Measurements from ENCODE around the gene DCANP1. TPM values are rescaled to one million over a fixed set of nuclear protein-coding genes. Genes with fewer than 3 reads are reported as not detected.
A peak's percentile ranks its signal among the peaks of the same experiment; 100 is the strongest.

DCANP1 gene
- total RNA-seq, 1 experiment from 2014 or later: not detected

DNA sequence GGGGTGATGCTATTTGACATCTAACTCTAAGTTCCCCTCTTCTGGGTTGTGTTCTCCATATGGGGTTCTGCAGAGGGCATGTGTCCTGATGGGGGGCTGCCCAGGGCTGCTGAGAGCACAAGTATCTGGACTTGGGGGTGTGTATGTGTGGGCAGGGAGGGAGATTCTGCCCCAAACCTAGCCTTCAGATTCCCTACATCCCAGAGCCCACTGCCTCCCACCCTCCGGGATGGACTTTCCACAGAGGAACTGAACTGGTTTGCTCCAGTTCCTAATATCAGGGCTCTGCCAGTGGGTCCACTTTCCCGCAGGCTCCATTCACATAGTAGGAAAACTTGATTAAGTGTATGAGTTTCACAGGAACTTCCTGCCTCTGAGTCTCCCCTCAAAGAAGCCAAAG lies 21.4 kb upstream of the DCANP1 start:
- no peak for DNase-seq
- peaks cover 68% of the 10 kb centered on the region for H3K27me3 ChIP-seq (ENCODE audit: control insufficient read depth, insufficient read depth, low read length)
- no peaks in the 10 kb centered on the region for H3K36me3 ChIP-seq (replicated peaks; ENCODE audit: control insufficient read depth, insufficient read depth, low read length)
- no peak overlapping the region for H3K4me3 ChIP-seq (ENCODE audit: insufficient read depth, low read depth, low read length)

DNA sequence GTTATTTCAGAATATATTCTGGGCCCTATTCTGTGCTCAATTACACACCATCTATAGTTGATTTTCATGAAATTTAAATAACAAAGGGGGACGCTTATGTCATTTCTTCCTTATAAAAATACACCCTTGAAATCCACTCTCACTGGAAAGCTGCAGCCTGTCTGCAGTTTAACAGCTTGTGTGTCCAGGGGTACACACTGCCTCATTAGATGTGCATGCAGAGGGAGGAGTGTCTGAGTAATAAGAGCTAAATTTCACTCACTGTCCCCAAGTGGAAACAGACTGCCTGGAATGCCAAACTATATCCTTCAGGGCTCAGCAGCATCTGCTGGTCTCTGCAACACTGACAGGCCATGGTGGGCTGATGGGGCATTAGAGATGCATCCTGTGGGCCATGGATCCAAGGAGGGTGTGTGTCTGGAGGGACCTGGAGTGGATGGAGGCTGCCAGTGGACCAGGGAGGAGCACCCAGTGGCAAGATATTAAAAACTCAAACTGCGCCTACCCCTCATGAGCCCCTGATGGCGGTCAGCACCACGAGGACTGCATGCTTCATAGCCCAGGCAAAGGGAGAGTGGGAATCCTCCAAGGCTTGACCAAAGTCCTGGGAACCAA lies 20.8 kb upstream of the DCANP1 start:
- no peak overlapping the region for H3K4me3 ChIP-seq (ENCODE audit: insufficient read depth, low read depth, low read length)
- H3K36me3 ChIP-seq (replicated peaks; ENCODE audit: control insufficient read depth, insufficient read depth, low read length): no peaks in the 10 kb centered on the region
- no peak for DNase-seq
- H3K27me3 ChIP-seq (ENCODE audit: control insufficient read depth, insufficient read depth, low read length): peaks cover 64% of the 10 kb centered on the region

DNA sequence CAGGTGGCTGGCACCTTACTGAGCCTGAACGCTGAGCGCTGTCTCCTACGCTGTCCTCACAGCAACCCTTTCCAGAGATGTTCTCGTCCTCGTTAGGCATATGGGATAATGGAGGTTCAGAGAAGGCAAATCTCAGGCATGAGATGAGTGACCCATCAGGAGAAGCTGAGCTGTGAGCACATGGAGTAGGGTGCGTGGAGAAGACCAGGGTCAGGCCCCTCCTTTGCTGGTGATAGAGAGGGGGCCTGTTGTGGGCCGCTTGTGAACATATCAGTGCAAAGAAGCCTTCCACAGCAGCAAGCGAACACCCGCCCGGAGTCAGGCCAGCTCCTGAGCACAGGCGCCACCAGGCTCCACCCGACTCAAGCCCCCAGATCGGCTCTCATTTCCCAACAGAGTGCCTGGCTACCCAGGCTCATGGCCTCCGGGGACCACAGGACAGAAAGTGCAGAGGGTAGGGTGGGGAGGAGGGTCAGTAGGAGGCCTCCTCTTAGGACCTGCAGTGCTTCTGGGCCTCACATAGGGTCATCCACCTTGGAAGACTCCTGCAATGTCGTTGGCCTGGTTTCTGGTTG lies 20.0 kb upstream of the DCANP1 start:
- peak; percentile 47 for DNase-seq
- Histone ChIP-seq H3K4me3 (ENCODE audit: insufficient read depth, low read depth, low read length) (no peak overlapping the region), H3K36me3 (replicated peaks; ENCODE audit: control insufficient read depth, insufficient read depth, low read length) (no peaks in the 10 kb centered on the region), H3K27me3 (ENCODE audit: control insufficient read depth, insufficient read depth, low read length) (peaks cover 67% of the 10 kb centered on the region)

DNA sequence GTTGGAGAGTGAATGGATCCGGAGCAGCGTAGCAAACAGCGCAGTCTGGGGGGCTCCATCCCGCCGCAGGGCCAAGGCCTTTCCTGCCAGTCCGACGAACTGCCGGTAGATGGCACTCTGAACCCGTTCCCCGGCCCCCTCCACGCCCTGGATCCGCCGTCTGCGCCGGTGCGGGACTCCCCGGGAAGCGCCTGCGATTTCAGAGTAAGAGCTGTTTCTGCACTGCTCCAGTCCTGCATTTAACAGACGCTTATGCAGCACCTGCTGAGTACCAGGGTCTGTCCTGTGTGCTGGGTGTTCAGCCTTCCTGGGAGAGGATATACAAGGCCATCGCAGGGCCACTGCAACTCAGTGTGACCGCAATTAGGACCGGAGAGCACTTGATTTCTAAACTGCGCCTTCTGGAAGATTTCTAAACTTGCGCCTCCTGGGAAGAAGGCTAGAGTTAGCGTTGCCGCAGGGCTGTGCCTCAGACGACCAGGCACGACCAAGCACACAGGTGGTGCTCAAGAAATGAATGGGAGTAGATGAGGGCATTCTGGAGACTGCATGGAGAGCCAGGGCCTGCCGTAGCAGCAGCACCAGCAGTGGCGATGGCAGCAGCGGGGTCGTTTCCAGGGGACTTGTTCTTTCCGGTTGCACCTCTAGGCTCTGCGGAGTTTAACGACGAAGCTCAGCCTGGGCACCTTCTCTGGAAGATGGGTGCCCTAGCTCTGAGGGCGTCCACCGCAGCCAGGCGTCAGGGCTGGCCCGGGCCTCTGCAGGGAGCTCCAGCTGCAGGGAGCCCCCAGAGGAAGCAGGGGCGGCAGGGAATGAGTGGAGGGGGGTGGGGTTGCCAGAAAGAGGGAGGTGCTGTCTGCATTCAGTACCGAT lies 19.3 kb upstream of the DCANP1 start:
- peak overlapping the region; percentile 20 for H3K4me3 ChIP-seq (ENCODE audit: insufficient read depth, low read depth, low read length)
- H3K27me3 ChIP-seq (ENCODE audit: control insufficient read depth, insufficient read depth, low read length): peaks cover 63% of the 10 kb centered on the region
- DNase-seq: peak; percentile 96
- no peaks in the 10 kb centered on the region for H3K36me3 ChIP-seq (replicated peaks; ENCODE audit: control insufficient read depth, insufficient read depth, low read length)

DNA sequence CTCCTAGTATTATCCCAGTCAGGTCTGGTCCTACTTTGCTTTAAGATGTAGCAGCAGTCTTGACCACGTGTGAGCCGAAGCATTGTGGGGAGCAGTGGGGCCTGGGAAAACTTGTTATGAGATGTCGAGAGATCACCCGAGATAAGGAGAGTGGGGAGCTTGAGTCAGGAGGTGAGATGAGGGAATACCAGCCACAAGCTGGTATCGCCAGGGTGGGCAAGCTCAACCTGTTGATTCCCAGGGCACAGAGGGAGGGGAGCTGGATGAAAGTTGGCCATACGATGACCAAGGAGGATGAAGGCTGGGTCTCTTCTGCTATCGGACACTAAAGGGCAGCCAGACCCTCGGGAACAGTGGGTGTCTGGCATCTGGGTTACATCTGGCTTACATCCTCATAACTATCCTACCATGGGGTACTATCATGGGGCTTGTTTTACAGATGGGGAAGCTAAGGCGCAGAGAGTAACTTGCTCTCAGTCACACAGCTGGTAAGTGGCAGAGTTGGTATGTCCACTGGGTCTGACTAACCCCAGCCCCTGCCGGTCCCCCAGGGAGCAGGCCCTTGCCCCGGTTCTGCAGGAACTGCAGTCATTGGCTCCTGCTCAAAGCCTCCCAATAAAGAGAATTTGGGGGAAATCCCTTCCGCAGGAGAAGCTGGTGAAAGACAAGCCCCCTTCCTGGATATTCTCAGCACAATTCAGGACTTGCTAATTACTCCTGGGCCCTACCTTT lies 18.4 kb upstream of the DCANP1 start:
- peak; percentile 73 for DNase-seq
- no peak overlapping the region for H3K4me3 ChIP-seq (ENCODE audit: insufficient read depth, low read depth, low read length)
- no peaks in the 10 kb centered on the region for H3K36me3 ChIP-seq (replicated peaks; ENCODE audit: control insufficient read depth, insufficient read depth, low read length)
- peaks cover 62% of the 10 kb centered on the region for H3K27me3 ChIP-seq (ENCODE audit: control insufficient read depth, insufficient read depth, low read length)

DNA sequence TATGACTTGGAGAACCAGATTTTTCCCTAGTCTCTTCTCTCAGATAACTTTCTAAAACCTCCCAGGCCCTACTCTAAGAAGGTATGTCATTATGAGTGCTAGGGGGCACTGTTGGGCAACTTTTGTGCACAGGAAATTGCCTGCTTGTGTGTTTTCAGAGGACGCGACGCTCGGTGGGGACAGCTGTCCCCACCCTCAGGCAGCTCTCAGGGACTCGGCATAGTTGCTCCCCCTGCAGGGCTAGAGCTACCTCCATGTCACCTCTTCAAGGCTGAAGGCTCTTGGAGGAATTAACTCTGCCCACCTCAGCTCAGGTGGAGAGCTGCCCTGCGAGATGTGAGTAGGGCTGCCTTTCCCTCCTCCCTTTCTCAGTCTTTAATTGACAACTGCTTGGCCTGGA lies 15.2 kb upstream of the DCANP1 start:
- DNase-seq: peak; percentile 90
- H3K36me3 ChIP-seq (replicated peaks; ENCODE audit: control insufficient read depth, insufficient read depth, low read length): no peaks in the 10 kb centered on the region
- no peak overlapping the region for H3K4me3 ChIP-seq (ENCODE audit: insufficient read depth, low read depth, low read length)
- H3K27me3 ChIP-seq (ENCODE audit: control insufficient read depth, insufficient read depth, low read length): peaks cover 48% of the 10 kb centered on the region

DNA sequence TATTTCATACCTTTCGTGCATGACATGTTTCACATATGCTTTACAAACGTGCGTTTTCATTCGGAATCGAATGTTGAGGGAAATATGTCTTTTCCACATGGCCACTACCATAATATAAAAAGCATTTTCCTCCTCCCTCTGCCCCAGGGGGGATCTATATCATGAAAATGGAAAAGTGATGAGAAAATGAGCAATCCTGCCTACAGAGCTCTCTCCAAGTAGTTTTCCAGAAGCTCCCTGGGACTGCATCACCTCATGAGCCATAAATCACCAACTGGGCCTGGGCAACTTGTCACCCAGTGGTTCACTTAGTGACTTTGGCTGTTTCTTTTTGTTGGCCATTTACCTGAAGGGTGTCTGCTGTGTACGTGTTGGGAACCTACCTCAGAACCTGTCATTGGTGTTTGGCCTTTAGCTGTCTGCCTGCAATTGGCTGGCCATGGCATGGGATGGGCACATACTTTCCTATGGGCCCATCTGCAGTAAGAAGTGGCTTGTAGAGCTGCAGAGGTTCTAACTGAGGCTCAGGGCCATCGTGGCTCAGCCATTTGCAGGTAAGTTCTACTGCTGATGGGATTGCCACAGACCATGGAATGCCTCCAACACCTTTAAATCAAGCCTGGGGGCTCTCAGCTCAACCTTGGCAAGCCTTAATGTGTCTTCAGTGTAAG lies 14.5 kb upstream of the DCANP1 start:
- no peak overlapping the region for H3K4me3 ChIP-seq (ENCODE audit: insufficient read depth, low read depth, low read length)
- peaks cover 41% of the 10 kb centered on the region for H3K27me3 ChIP-seq (ENCODE audit: control insufficient read depth, insufficient read depth, low read length)
- no peaks in the 10 kb centered on the region for H3K36me3 ChIP-seq (replicated peaks; ENCODE audit: control insufficient read depth, insufficient read depth, low read length)
- no peak for DNase-seq

DNA sequence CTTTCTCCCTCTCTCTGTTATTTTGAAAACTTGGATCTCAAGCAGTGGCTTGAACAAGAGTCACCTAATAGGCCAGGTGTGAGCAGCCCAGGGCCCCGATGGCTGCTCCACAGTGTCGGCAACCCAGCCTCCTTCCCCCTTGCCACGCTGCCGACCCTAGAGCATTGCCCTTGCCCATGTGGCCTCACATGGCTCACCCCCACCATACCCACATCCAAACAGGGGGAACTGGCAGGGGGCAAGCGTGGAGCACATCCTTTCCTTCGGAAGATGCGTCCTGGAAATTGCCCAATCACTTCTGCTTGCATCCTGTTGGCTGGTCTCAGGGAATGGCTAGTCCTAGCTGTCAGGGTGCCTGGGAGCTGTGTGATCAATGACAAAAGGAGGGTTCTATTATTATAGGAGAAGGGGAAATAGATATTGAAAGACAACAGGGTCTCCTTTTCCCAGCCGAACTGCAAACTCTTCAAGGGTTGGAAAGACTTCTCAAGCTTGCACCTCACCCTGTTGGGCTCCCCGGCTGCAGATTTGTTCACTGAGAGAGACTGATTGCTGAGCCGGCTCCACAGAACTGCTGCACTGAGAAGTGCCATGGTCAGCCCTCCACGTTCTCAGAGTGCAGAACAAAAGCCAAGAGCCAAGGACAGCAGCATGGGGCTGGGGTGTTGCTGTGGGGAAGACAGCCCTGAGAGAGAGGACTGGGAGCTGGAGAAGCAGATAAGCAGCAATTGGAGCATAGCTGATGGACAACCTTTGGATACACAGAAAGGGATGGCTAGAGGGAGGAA lies 13.3 kb upstream of the DCANP1 start:
- no peak for DNase-seq
- Histone ChIP-seq H3K36me3 (replicated peaks; ENCODE audit: control insufficient read depth, insufficient read depth, low read length) (no peaks in the 10 kb centered on the region), H3K27me3 (ENCODE audit: control insufficient read depth, insufficient read depth, low read length) (peaks cover 31% of the 10 kb centered on the region), H3K4me3 (ENCODE audit: insufficient read depth, low read depth, low read length) (no peak overlapping the region)

DNA sequence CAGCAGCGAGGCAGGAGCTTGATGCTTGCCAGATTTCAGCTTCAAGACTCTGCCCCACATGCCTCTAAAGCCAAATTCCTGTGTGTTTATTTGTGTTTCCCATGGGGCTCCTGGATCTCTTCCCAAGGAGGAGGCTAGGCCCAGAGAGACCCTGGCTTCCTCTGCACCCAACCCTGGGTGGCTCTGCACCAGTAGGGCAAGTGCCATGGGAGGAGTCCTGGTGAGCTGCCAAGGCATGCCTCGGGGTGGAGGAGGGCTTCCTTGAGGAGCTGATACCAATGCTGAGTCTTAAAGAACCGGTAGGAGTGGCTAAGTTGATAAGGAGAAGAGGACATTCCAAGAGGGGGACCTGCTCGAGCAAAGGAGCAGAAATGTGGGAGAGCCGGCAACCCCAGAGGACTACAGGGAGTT lies 11.8 kb upstream of the DCANP1 start:
- Histone ChIP-seq H3K4me3 (ENCODE audit: insufficient read depth, low read depth, low read length) (no peak overlapping the region), H3K36me3 (replicated peaks; ENCODE audit: control insufficient read depth, insufficient read depth, low read length) (no peaks in the 10 kb centered on the region), H3K27me3 (ENCODE audit: control insufficient read depth, insufficient read depth, low read length) (peaks cover 16% of the 10 kb centered on the region)
- DNase-seq: no peak

DNA sequence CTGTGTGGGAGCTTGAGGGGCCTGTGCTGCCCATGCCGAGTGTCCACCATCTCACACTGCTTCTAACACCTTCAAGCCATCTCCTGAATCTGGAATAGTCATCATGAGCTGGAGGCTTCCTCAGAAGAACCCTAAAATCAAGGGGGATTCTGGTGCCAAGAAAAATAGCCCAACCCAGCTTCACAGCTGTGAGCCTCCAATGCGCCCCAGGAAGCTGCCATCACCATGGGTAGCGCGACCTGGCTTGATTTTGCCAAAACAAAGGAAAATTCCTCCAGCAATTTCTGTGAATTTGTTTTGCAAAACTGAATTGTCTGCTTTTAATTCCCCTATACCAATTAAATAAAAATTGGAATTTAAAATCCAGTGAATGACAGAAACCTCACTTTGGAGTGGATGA lies 11.2 kb upstream of the DCANP1 start:
- Histone ChIP-seq H3K36me3 (replicated peaks; ENCODE audit: control insufficient read depth, insufficient read depth, low read length) (no peaks in the 10 kb centered on the region), H3K4me3 (ENCODE audit: insufficient read depth, low read depth, low read length) (no peak overlapping the region), H3K27me3 (ENCODE audit: control insufficient read depth, insufficient read depth, low read length) (peaks cover 11% of the 10 kb centered on the region)
- no peak for DNase-seq

DNA sequence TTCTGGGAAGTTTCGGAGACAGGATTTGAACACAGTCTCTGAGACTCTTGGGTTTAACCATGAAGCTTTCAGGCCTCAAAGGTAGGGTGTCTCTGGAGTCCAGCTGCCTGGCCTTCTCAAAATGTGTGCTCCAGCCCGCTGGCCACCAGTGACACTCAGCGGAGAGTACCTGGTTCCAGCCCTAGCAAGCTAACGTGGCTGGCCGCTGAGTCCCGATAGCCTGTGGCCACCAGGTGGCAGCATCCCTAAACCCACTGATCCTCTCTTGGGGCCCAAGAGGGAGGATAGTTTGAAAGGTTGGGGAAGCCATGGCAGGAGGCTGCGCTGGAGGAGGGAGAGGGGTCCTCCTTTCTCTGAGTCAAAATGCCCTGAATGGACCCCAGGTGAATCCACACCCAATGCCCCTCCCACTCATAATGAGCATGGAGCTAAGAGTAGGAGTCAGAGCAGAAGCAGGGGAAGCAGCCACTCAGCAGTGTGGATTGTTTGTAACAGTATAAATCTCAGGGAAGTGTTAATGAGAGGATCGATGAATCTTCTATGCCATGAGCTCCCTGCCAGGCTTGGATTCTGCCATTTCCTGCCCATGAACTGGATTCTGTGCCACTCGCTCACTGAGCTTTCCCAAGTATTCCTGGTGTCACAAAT lies 10.4 kb upstream of the DCANP1 start:
- Histone ChIP-seq H3K27me3 (ENCODE audit: control insufficient read depth, insufficient read depth, low read length) (peaks cover 9% of the 10 kb centered on the region), H3K4me3 (ENCODE audit: insufficient read depth, low read depth, low read length) (no peak overlapping the region)

DNA sequence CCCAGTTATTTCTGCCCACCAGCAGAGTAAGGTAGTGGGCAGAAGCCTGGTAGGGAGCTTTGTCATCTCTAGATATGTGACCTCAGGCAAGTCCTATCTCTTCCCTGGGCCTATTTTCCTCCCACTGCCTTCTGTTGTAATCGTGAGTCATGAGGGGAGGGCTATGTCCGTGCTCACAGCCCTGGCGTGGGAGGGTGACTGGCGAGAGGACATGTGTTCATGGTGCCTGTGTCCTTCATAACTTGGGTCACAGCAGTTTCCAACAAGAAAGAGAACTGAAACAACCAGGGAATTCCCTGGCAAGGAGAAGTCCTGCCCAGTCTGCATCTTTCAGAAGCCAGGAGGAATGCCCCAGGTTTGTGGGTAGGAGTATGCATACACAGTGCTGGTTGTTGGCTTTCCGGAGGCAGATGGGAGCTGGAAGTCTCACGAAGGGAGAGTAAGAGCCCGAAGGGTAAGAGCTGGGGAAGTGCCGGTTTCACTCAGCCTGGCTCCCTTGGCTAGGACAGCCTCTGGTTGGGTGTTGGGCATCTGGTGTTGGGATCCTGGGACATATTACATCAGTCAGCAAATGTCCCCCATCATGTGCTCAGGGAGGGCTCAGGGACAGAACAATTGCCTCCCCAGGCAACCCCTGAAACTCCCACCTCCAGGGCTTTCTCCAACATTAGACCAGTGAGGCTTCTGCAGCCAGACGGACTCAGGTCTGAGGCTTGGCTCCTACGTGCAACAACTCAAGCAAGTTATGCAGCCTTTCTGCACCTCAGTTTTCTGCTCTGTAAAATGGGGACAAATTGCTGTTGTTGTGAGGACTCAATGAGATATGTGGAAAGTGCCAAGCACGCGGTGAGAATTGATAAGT lies 9.3 kb upstream of the DCANP1 start:
- no peak for DNase-seq
- peaks cover 9% of the 10 kb centered on the region for H3K27me3 ChIP-seq (ENCODE audit: control insufficient read depth, insufficient read depth, low read length)
- H3K36me3 ChIP-seq (replicated peaks; ENCODE audit: control insufficient read depth, insufficient read depth, low read length): no peaks in the 10 kb centered on the region
- H3K4me3 ChIP-seq (ENCODE audit: insufficient read depth, low read depth, low read length): no peak overlapping the region

More for the DNA sequence above, 10.4 kb upstream of the DCANP1 start:
- DNase-seq: peak; percentile 88
- H3K36me3 ChIP-seq (replicated peaks; ENCODE audit: control insufficient read depth, insufficient read depth, low read length): no peaks in the 10 kb centered on the region

Data from H7 (cell line).